ENCODE results near the gene SF1.

The SF1 gene

GRCh38 chr11:64767344-64768299 is 10.7 kb downstream of the SF1 start:
- H3K36me3 ChIP-seq (ENCODE audit: control insufficient read depth in 5 of 5, insufficient read depth in 5 of 5, low read length in 5 of 5), result peaks cover 28 to 99% (median 97%) of the 10 kb centered on the region in 5 donors
- H3K27ac ChIP-seq (ENCODE audit: low read depth, low read length), result peak overlapping the region; percentile 16
- no peaks in the 10 kb centered on the region for H3K27me3 ChIP-seq (ENCODE audit: control insufficient read depth in 5 of 5, insufficient read depth in 4 of 5, low read length in 5 of 5)
- H3K4me3 ChIP-seq (ENCODE audit: low read depth in 1 of 5, low read length in 5 of 5), result no peak overlapping the region
- no peaks in the 10 kb centered on the region for H3K9me3 ChIP-seq (ENCODE audit: control insufficient read depth in 5 of 5, low read length in 5 of 5)
- H3K4me1 ChIP-seq (ENCODE audit: control insufficient read depth in 5 of 5, insufficient read depth in 5 of 5, low read length in 5 of 5), result peaks cover 4 to 31% (median 22%) of the 10 kb centered on the region in 5 donors
- H3K9ac ChIP-seq (ENCODE audit: low read length in 5 of 5), result no peak overlapping the region

DNA sequence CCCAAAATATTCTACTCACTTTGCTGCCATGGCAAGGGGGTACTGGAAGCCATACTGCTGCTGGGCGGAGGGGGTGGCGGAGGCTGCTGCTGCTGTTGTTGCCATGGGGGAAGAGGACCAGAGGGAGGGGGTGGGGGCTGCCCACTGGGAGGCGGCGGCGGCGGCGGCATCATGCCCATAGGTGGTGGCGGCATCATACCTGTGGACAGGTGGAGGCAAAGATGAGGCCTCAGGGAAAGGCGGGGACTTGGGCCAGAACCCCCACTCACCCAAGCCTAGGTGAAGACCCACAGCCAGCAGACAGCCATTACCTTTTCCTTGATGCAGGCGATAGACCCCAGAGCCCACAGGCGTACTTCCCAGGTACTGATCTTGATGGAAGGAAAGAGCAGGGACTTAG is 11.5 kb downstream of the SF1 start:
- Histone ChIP-seq H3K4me1 (ENCODE audit: control insufficient read depth in 5 of 5, insufficient read depth in 5 of 5, low read length in 5 of 5) (peaks cover 4 to 31% (median 25%) of the 10 kb centered on the region in 5 donors), H3K27ac (ENCODE audit: low read depth, low read length) (peak overlapping the region; percentile 16), H3K4me3 (ENCODE audit: low read depth in 1 of 5, low read length in 5 of 5) (no peak overlapping the region)

GRCh38 chr11:64765851-64766665 is 12.3 kb downstream of the SF1 start:
- Histone ChIP-seq H3K27ac (ENCODE audit: low read depth, low read length) (no peak overlapping the region), H3K36me3 (ENCODE audit: control insufficient read depth in 5 of 5, insufficient read depth in 5 of 5, low read length in 5 of 5) (peaks cover 18 to 88% (median 85%) of the 10 kb centered on the region in 5 donors), H3K27me3 (ENCODE audit: control insufficient read depth in 5 of 5, insufficient read depth in 4 of 5, low read length in 5 of 5) (no peaks in the 10 kb centered on the region), H3K4me1 (ENCODE audit: control insufficient read depth in 5 of 5, insufficient read depth in 5 of 5, low read length in 5 of 5) (peaks cover 4 to 37% (median 31%) of the 10 kb centered on the region in 5 donors), H3K9ac (ENCODE audit: low read length in 5 of 5) (no peak overlapping the region), H3K4me3 (ENCODE audit: low read depth in 1 of 5, low read length in 5 of 5) (no peak overlapping the region), H3K9me3 (ENCODE audit: control insufficient read depth in 5 of 5, low read length in 5 of 5) (no peaks in the 10 kb centered on the region)

More for the DNA sequence above, 11.5 kb downstream of the SF1 start:
- H3K36me3 ChIP-seq (ENCODE audit: control insufficient read depth in 5 of 5, insufficient read depth in 5 of 5, low read length in 5 of 5), result peaks cover 26 to 96% (median 93%) of the 10 kb centered on the region in 5 donors
- H3K27me3 ChIP-seq (ENCODE audit: control insufficient read depth in 5 of 5, insufficient read depth in 4 of 5, low read length in 5 of 5), result no peaks in the 10 kb centered on the region
- H3K9ac ChIP-seq (ENCODE audit: low read length in 5 of 5), result no peak overlapping the region
- no peaks in the 10 kb centered on the region for H3K9me3 ChIP-seq (ENCODE audit: control insufficient read depth in 5 of 5, low read length in 5 of 5)

GRCh38 chr11:64765291-64765850 is 13.0 kb downstream of the SF1 start:
- Histone ChIP-seq H3K36me3 (ENCODE audit: control insufficient read depth in 5 of 5, insufficient read depth in 5 of 5, low read length in 5 of 5) (peaks cover 12 to 81% (median 78%) of the 10 kb centered on the region in 5 donors), H3K27me3 (ENCODE audit: control insufficient read depth in 5 of 5, insufficient read depth in 4 of 5, low read length in 5 of 5) (no peaks in the 10 kb centered on the region), H3K9ac (ENCODE audit: low read length in 5 of 5) (no peak overlapping the region), H3K4me1 (ENCODE audit: control insufficient read depth in 5 of 5, insufficient read depth in 5 of 5, low read length in 5 of 5) (peaks cover 7 to 44% (median 38%) of the 10 kb centered on the region in 5 donors), H3K27ac (ENCODE audit: low read depth, low read length) (no peak overlapping the region), H3K4me3 (ENCODE audit: low read depth in 1 of 5, low read length in 5 of 5) (no peak overlapping the region), H3K9me3 (ENCODE audit: control insufficient read depth in 5 of 5, low read length in 5 of 5) (no peaks in the 10 kb centered on the region)

- Histone ChIP-seq H3K36me3 (ENCODE audit: control insufficient read depth in 5 of 5, insufficient read depth in 5 of 5, low read length in 5 of 5) (peaks cover 10 to 75% (median 72%) of the 10 kb centered on the region in 5 donors), H3K4me1 (ENCODE audit: control insufficient read depth in 5 of 5, insufficient read depth in 5 of 5, low read length in 5 of 5) (peaks cover 9 to 50% (median 44%) of the 10 kb centered on the region in 5 donors), H3K9ac (ENCODE audit: low read length in 5 of 5) (no peak overlapping the region), H3K4me3 (ENCODE audit: low read depth in 1 of 5, low read length in 5 of 5) (no peak overlapping the region), H3K9me3 (ENCODE audit: control insufficient read depth in 5 of 5, low read length in 5 of 5) (no peaks in the 10 kb centered on the region), H3K27me3 (ENCODE audit: control insufficient read depth in 5 of 5, insufficient read depth in 4 of 5, low read length in 5 of 5) (no peaks in the 10 kb centered on the region), H3K27ac (ENCODE audit: low read depth, low read length) (no peak overlapping the region)
Observed at GRCh38 chr11:64764753-64765152, 13.6 kb downstream of the SF1 start.

DNA sequence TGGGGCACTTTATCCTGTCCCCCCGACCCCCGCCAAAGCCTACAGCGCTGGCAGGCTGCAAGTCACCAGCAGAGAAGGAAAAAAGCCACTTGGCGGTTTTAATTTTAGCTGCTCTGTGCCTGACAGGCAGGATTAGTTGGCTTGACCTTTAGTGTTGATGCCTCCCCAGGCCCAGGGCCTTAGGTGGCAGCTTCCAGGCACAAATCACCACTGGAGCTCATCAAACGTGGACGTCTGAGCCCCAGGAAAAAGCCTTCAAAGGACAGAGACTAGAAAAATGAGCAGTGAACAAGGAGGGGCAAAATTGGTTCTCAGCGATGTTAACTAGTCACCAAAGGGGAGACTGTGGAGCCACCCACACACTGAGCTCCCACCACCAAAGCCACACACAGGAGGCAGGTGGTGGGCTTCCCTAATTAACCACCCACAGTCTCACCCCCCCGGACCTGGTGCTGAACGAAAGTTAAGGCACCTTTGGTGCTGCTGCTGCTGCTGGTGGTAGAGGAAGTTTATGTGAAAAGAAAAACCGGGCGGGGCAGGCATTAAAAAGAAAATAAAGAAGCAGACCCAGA is 14.2 kb downstream of the SF1 start:
- H3K4me1 ChIP-seq (ENCODE audit: control insufficient read depth in 5 of 5, insufficient read depth in 5 of 5, low read length in 5 of 5), result peaks cover 9 to 57% (median 50%) of the 10 kb centered on the region in 5 donors
- peak overlapping the region in 2 of 5 donors; percentile 13 to 28 for H3K9ac ChIP-seq (ENCODE audit: low read length in 5 of 5)

GRCh38 chr11:64763526-64764039 is 14.8 kb downstream of the SF1 start:
- Histone ChIP-seq H3K9ac (ENCODE audit: low read length in 5 of 5) (peak overlapping the region in 1 of 5 donors; percentile 28), H3K4me3 (ENCODE audit: low read depth in 1 of 5, low read length in 5 of 5) (peak overlapping the region in 1 of 5 donors; percentile 17), H3K27ac (ENCODE audit: low read depth, low read length) (peak overlapping the region; percentile 35)

More for the DNA sequence above, 14.2 kb downstream of the SF1 start:
- Histone ChIP-seq H3K27ac (ENCODE audit: low read depth, low read length) (no peak overlapping the region), H3K27me3 (ENCODE audit: control insufficient read depth in 5 of 5, insufficient read depth in 4 of 5, low read length in 5 of 5) (no peaks in the 10 kb centered on the region), H3K9me3 (ENCODE audit: control insufficient read depth in 5 of 5, low read length in 5 of 5) (no peaks in the 10 kb centered on the region), H3K4me3 (ENCODE audit: low read depth in 1 of 5, low read length in 5 of 5) (no peak overlapping the region), H3K36me3 (ENCODE audit: control insufficient read depth in 5 of 5, insufficient read depth in 5 of 5, low read length in 5 of 5) (peaks cover 6 to 68% (median 66%) of the 10 kb centered on the region in 5 donors)

DNA sequence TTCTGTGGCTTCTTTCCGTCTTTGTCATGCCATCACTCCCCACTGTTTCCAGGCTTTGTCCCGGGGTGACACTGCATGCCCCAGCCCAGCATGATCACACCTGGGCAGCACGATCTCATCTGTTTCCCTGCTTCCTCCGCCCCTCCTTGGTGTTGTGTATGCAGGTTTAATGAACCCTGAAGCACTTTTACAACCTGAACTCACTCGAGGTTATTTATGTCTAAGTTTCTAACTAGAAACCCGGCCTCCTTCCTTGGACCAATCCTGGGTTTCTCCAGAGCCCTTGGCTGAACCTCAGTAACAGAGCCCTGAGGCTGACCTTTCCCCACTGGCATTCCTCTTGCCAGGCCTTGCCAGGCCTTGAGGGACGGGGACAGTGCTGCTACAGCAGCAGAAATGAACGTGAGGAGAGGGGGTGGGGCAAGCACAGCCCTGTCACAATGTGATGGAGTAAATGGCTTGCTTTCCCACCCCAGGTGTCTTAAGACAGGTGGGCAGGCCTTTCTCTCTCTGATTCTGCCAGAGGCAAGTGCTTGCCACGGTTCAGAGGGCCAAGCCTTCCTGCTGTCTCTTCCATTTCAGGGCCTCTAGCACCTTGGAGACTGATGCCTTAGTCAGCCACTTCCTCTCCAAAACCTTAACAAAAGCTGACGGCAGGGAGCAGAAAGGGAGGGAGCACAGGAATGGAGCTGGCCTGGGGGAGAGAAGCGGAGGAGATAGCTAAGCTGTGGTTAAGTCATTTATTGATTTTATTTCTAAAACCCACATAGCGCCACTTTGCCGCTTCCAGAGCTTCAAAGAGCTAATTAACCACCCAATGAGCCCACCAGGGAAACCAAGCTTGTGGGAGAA is 15.4 kb downstream of the SF1 start:
- Histone ChIP-seq H3K36me3 (ENCODE audit: control insufficient read depth in 5 of 5, insufficient read depth in 5 of 5, low read length in 5 of 5) (peaks cover 0 to 56% (median 53%) of the 10 kb centered on the region in 5 donors), H3K27ac (ENCODE audit: low read depth, low read length) (peak overlapping the region; percentile 35), H3K4me1 (ENCODE audit: control insufficient read depth in 5 of 5, insufficient read depth in 5 of 5, low read length in 5 of 5) (peaks cover 9 to 61% (median 54%) of the 10 kb centered on the region in 5 donors)

More at GRCh38 chr11:64763526-64764039, 14.8 kb downstream of the SF1 start:
- H3K4me1 ChIP-seq (ENCODE audit: control insufficient read depth in 5 of 5, insufficient read depth in 5 of 5, low read length in 5 of 5), result peaks cover 9 to 62% (median 54%) of the 10 kb centered on the region in 5 donors
- no peaks in the 10 kb centered on the region for H3K9me3 ChIP-seq (ENCODE audit: control insufficient read depth in 5 of 5, low read length in 5 of 5)
- peaks cover 2 to 63% (median 60%) of the 10 kb centered on the region in 5 donors for H3K36me3 ChIP-seq (ENCODE audit: control insufficient read depth in 5 of 5, insufficient read depth in 5 of 5, low read length in 5 of 5)
- H3K27me3 ChIP-seq (ENCODE audit: control insufficient read depth in 5 of 5, insufficient read depth in 4 of 5, low read length in 5 of 5), result no peaks in the 10 kb centered on the region

More for the DNA sequence above, 15.4 kb downstream of the SF1 start:
- Histone ChIP-seq H3K9ac (ENCODE audit: low read length in 5 of 5) (peak overlapping the region in 1 of 5 donors; percentile 31), H3K27me3 (ENCODE audit: control insufficient read depth in 5 of 5, insufficient read depth in 4 of 5, low read length in 5 of 5) (no peaks in the 10 kb centered on the region), H3K4me3 (ENCODE audit: low read depth in 1 of 5, low read length in 5 of 5) (peak overlapping the region in 1 of 5 donors; percentile 17), H3K9me3 (ENCODE audit: control insufficient read depth in 5 of 5, low read length in 5 of 5) (no peaks in the 10 kb centered on the region)
